ENCODE results near the gene USP25. TPM values are rescaled to one million over a fixed set of nuclear protein-coding genes. Genes with fewer than 3 reads are reported as not detected.

Gene USP25
- total RNA-seq, 1 experiment from 2014 or later = 33.6 TPM

DNA sequence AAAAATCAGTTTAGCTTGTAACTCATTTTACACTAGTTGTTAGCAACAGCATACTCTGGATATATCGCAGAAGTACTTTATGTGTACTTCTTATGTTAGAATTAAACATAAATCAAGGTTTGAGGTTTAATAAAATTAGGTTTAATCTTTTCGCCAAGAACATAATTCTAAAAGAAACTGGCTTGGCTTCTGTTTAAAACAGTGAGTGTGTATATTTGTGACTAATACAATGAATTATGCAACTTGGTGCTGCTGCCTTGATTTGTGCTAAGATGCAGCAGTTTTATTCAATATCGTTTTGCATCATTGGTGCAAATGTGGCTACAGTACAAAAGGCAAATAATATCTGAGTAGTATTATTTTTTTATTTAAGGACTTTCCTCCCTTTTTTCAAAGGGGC, 44.8 kb downstream of the USP25 start:
- no peaks in the 10 kb centered on the region for H3K9me2 ChIP-seq (ENCODE audit: insufficient read depth)
- no peak overlapping the region for H3K27ac ChIP-seq (ENCODE audit: low read depth, low read length)
- peaks cover 43% of the 10 kb centered on the region for H3K79me2 ChIP-seq (ENCODE audit: insufficient read depth, low read length)
- ChIA-PET CTCF (no interaction called here), RAD21 (ENCODE audit: low non-redundant PET in 1 of 2, low total read pairs in 2 of 2, uncharacterized antibody in 2 of 2, unreplicated experiment in 2 of 2) (no interaction called here), POLR2A (no interaction called here)
- no peaks in the 10 kb centered on the region for H3K36me3 ChIP-seq (ENCODE audit: control insufficient read depth in 1 of 2, insufficient read depth in 2 of 2, low read length in 2 of 2)
- no peak overlapping the region for H3K4me3 ChIP-seq (replicated peaks in 1 of 2; ENCODE audit: low read depth in 1 of 2, low read length in 2 of 2)
- no peak overlapping the region for H3K4me2 ChIP-seq (ENCODE audit: low read length)
- no peak overlapping the region for H2AFZ ChIP-seq (ENCODE audit: low read depth, low read length, poor library complexity, severe bottlenecking)
- no peaks in the 10 kb centered on the region for H4K20me1 ChIP-seq (ENCODE audit: insufficient read depth)
- H3K4me1 ChIP-seq (ENCODE audit: control insufficient read depth in 1 of 2, insufficient read depth in 2 of 2, low read length in 2 of 2) = no peaks in the 10 kb centered on the region
- no peak overlapping the region for H3K9ac ChIP-seq (ENCODE audit: low read length)
- no peak for TF ChIP-seq CEBPB (IDR thresholded peaks at IDR 0.05; ENCODE audit: low read depth)
- TF ChIP-seq, protein P1, sequence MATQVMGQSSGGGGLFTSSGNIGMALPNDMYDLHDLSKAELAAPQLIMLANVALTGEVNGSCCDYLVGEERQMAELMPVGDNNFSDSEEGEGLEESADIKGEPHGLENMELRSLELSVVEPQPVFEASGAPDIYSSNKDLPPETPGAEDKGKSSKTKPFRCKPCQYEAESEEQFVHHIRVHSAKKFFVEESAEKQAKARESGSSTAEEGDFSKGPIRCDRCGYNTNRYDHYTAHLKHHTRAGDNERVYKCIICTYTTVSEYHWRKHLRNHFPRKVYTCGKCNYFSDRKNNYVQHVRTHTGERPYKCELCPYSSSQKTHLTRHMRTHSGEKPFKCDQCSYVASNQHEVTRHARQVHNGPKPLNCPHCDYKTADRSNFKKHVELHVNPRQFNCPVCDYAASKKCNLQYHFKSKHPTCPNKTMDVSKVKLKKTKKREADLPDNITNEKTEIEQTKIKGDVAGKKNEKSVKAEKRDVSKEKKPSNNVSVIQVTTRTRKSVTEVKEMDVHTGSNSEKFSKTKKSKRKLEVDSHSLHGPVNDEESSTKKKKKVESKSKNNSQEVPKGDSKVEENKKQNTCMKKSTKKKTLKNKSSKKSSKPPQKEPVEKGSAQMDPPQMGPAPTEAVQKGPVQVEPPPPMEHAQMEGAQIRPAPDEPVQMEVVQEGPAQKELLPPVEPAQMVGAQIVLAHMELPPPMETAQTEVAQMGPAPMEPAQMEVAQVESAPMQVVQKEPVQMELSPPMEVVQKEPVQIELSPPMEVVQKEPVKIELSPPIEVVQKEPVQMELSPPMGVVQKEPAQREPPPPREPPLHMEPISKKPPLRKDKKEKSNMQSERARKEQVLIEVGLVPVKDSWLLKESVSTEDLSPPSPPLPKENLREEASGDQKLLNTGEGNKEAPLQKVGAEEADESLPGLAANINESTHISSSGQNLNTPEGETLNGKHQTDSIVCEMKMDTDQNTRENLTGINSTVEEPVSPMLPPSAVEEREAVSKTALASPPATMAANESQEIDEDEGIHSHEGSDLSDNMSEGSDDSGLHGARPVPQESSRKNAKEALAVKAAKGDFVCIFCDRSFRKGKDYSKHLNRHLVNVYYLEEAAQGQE (IDR thresholded peaks at IDR 0.05; ENCODE audit: low read depth) = no peak
- TF ChIP-seq SIN3A (IDR thresholded peaks at IDR 0.05; ENCODE audit: low read depth) = no peak
- TF ChIP-seq ELF1 (IDR thresholded peaks at IDR 0.05; ENCODE audit: borderline replicate concordance, low read depth) = no peak
- TF ChIP-seq POLR2AphosphoS5 (IDR thresholded peaks at IDR 0.05; ENCODE audit: low read depth, low read length) = no peak
- no peak for TF ChIP-seq POLR2A (IDR thresholded peaks at IDR 0.05; ENCODE audit: borderline replicate concordance, extremely low read depth, insufficient read depth, insufficient read length)
- no peak for TF ChIP-seq YY1 (IDR thresholded peaks at IDR 0.05; ENCODE audit: extremely low read depth, insufficient replicate concordance, low read depth, low read length)
- TF ChIP-seq TCF7L2 (IDR thresholded peaks at IDR 0.05; ENCODE audit: borderline replicate concordance, extremely low read depth, insufficient read depth, insufficient read length) = no peak
- TF ChIP-seq SP1 (IDR thresholded peaks at IDR 0.05; ENCODE audit: low read depth) = no peak
- TF ChIP-seq ZNF274 (IDR thresholded peaks at IDR 0.05; ENCODE audit: low read depth, low read length) = no peak
- TF ChIP-seq, protein P2, sequence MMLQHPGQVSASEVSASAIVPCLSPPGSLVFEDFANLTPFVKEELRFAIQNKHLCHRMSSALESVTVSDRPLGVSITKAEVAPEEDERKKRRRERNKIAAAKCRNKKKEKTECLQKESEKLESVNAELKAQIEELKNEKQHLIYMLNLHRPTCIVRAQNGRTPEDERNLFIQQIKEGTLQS (IDR thresholded peaks at IDR 0.05) = no peak
- TF ChIP-seq, protein P3, sequence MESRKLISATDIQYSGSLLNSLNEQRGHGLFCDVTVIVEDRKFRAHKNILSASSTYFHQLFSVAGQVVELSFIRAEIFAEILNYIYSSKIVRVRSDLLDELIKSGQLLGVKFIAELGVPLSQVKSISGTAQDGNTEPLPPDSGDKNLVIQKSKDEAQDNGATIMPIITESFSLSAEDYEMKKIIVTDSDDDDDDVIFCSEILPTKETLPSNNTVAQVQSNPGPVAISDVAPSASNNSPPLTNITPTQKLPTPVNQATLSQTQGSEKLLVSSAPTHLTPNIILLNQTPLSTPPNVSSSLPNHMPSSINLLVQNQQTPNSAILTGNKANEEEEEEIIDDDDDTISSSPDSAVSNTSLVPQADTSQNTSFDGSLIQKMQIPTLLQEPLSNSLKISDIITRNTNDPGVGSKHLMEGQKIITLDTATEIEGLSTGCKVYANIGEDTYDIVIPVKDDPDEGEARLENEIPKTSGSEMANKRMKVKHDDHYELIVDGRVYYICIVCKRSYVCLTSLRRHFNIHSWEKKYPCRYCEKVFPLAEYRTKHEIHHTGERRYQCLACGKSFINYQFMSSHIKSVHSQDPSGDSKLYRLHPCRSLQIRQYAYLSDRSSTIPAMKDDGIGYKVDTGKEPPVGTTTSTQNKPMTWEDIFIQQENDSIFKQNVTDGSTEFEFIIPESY (IDR thresholded peaks at IDR 0.05; ENCODE audit: extremely low read depth, insufficient replicate concordance, low read length) = no peak
- TF ChIP-seq RAD21 (IDR thresholded peaks at IDR 0.05; ENCODE audit: low read depth) = no peak
- TF ChIP-seq ZFX (IDR thresholded peaks at IDR 0.05) = no peak
- TF ChIP-seq CBX3 (IDR thresholded peaks at IDR 0.05; ENCODE audit: low read depth) = no peak
- intact Hi-C loops (cut with micrococcal nuclease) = no loop called here
- BruUV-seq (replicated peaks) = no TSS peak
- DNase-seq (ENCODE audit: low read depth, low spot score) (no peak), ATAC-seq (no peak)
- H3K27me3 ChIP-seq (ENCODE audit: insufficient read depth, low read length) = no peaks in the 10 kb centered on the region
- no peaks in the 10 kb centered on the region for H3K9me3 ChIP-seq (ENCODE audit: control insufficient read depth in 1 of 2, insufficient read depth in 1 of 2, low read depth in 1 of 2, low read length in 2 of 2)
